ENCODE results near the gene PYGM.

GRCh38 chr11:64796757-64797541 lies 37.2 kb upstream of the PYGM start:
- TF ChIP-seq CTCF (IDR thresholded peaks at IDR 0.05 in 4 of 5, conservative IDR thresholded peaks at IDR 0.05 in 1 of 5) (no peak), POLR2A (IDR thresholded peaks at IDR 0.05) (no peak)

Data from gastrocnemius medialis (tissue), 4 donors.